Keratinocyte (primary cell): ENCODE results near the gene ARHGAP32.

Source experiments
- EZH2 ChIP-seq: IDR thresholded peaks from one replicate; pipeline ENCODE4 v1.6.1; 2012; ENCODE audit warnings: inconsistent platforms, mild to moderate bottlenecking, low read length, moderate library complexity
- TF ChIP-seq, protein P1 (sequence below), 3 experiments: IDR thresholded peaks in 1 of 3; conservative IDR thresholded peaks in 1 of 3; optimal IDR thresholded peaks in 1 of 3; 2 replicates in 2 of 3; 3 replicates in 1 of 3; pipeline versions ENCODE3 to v1.5.1; 2011; ENCODE audit warnings: low read length in 3 of 3, mild to moderate bottlenecking in 3 of 3, moderate library complexity in 2 of 3, control low read depth in 1 of 3, inconsistent platforms in 1 of 3; ENCODE audit not compliant: insufficient read depth in 2 of 3; ENCODE audit errors: extremely low read depth in 1 of 3

DNA sequence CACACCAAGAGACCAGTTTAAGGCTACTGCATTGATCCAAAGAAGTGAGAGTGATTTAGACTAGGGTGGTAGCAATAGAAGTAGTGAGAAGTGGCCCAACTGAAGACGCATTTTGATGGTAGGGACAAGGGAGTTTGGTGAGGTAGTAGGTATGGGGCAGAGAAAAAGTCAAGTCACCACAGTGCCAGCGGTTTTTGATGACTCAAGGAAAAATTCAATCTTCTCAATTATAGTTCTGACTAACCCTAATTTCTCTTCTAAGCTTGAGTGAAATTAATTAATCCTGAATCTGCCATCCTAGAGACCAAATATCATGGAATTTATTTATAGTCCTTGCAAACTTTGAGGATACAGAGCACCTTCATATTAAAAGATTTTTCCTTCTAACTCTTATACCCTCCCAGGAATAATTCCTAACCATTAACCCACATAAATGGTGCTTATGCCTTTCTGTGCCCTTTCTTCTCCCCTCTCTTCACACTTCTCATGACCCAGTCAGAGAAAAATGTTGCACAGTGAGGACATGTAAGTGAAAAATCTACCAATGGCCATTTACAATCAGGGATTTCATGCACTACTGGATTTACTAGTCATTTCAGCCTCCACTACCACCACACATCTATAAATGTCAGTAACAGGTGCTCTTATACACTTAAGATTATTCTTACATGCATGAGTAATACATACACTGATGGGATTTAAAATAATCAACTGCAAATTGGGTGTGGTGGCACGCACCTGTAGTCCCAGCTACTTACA lies 45.9 kb upstream of the ARHGAP32 start:
- no peak for TF ChIP-seq EZH2
- TF ChIP-seq, protein P1, sequence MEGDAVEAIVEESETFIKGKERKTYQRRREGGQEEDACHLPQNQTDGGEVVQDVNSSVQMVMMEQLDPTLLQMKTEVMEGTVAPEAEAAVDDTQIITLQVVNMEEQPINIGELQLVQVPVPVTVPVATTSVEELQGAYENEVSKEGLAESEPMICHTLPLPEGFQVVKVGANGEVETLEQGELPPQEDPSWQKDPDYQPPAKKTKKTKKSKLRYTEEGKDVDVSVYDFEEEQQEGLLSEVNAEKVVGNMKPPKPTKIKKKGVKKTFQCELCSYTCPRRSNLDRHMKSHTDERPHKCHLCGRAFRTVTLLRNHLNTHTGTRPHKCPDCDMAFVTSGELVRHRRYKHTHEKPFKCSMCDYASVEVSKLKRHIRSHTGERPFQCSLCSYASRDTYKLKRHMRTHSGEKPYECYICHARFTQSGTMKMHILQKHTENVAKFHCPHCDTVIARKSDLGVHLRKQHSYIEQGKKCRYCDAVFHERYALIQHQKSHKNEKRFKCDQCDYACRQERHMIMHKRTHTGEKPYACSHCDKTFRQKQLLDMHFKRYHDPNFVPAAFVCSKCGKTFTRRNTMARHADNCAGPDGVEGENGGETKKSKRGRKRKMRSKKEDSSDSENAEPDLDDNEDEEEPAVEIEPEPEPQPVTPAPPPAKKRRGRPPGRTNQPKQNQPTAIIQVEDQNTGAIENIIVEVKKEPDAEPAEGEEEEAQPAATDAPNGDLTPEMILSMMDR (optimal IDR thresholded peaks at IDR 0.05 in 1 of 3, IDR thresholded peaks at IDR 0.05 in 1 of 3, conservative IDR thresholded peaks at IDR 0.05 in 1 of 3; ENCODE audit: extremely low read depth in 1 of 3, insufficient read depth in 2 of 3, low read length in 3 of 3), result no peak
